NB4 (cell line): Measurements from ENCODE around the gene KLHL21.

Experiments used
- MYC ChIP-seq: IDR thresholded peaks from 2 replicates; pipeline ENCODE4 v1.6.1; 2011; ENCODE audit warnings: low read depth, low read length
- POLR2A ChIP-seq: IDR thresholded peaks from 2 replicates; pipeline ENCODE4 v1.6.1; 2011; ENCODE audit warnings: mild to moderate bottlenecking; ENCODE audit not compliant: insufficient read length; ENCODE audit errors: extremely low read depth
- TF ChIP-seq, protein P1 (sequence below): IDR thresholded peaks from one replicate; pipeline ENCODE4 v1.5.1; 2012; ENCODE audit warnings: low read depth, low read length
- TF ChIP-seq, protein P2 (sequence below): IDR thresholded peaks from 2 replicates; pipeline ENCODE4 v1.6.1; 2011; ENCODE audit warnings: low read depth, low read length

DNA sequence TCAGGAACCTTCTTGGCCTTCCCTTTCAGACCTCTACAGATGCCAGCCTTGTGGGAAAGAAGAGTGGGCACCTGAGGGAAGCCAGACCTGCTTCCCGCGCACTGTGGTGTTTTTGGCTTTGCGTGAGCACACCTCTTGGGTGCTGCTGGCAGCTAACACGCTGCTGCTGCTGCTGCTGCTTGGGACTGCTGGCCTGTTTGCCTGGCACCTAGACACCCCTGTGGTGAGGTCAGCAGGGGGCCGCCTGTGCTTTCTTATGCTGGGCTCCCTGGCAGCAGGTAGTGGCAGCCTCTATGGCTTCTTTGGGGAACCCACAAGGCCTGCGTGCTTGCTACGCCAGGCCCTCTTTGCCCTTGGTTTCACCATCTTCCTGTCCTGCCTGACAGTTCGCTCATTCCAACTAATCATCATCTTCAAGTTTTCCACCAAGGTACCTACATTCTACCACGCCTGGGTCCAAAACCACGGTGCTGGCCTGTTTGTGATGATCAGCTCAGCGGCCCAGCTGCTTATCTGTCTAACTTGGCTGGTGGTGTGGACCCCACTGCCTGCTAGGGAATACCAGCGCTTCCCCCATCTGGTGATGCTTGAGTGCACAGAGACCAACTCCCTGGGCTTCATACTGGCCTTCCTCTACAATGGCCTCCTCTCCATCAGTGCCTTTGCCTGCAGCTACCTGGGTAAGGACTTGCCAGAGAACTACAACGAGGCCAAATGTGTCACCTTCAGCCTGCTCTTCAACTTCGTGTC, 23.9 kb downstream of the KLHL21 start:
- TF ChIP-seq POLR2A, result no peak
- TF ChIP-seq, protein P1, sequence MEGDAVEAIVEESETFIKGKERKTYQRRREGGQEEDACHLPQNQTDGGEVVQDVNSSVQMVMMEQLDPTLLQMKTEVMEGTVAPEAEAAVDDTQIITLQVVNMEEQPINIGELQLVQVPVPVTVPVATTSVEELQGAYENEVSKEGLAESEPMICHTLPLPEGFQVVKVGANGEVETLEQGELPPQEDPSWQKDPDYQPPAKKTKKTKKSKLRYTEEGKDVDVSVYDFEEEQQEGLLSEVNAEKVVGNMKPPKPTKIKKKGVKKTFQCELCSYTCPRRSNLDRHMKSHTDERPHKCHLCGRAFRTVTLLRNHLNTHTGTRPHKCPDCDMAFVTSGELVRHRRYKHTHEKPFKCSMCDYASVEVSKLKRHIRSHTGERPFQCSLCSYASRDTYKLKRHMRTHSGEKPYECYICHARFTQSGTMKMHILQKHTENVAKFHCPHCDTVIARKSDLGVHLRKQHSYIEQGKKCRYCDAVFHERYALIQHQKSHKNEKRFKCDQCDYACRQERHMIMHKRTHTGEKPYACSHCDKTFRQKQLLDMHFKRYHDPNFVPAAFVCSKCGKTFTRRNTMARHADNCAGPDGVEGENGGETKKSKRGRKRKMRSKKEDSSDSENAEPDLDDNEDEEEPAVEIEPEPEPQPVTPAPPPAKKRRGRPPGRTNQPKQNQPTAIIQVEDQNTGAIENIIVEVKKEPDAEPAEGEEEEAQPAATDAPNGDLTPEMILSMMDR, result no peak
- TF ChIP-seq, protein P2, sequence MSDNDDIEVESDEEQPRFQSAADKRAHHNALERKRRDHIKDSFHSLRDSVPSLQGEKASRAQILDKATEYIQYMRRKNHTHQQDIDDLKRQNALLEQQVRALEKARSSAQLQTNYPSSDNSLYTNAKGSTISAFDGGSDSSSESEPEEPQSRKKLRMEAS, result no peak
- no peak for TF ChIP-seq MYC
